Keratinocyte (primary cell): Measurements from ENCODE around the gene PAK2. TPM values are rescaled to one million over a fixed set of nuclear protein-coding genes. Genes with fewer than 3 reads are reported as not detected.

Source experiments
- DNase-seq: peaks from one replicate; pipeline ENCODE4 v3.0.0-alpha.2; 2011; ENCODE audit warnings: low read depth, missing footprints, low spot score
- FAIRE-seq: peaks from 2 replicates; lab custom pipeline; 2011; peaks lifted over from hg19 to GRCh38; lab: Jason Lieb, UNC
- H2AFZ ChIP-seq: 2 replicates; pipeline ENCODE4 v1.6.0; 2012; ENCODE audit warnings: low read length, control low read depth, inconsistent platforms; ENCODE audit not compliant: control insufficient read depth
- H3K27ac ChIP-seq: 2 replicates; pipeline ENCODE4 v1.5.1; 2011; ENCODE audit warnings: low read length; ENCODE audit not compliant: control insufficient read depth, insufficient read depth
- H3K27me3 ChIP-seq: 3 replicates; pipeline ENCODE4 v1.6.0; 2011; ENCODE audit warnings: low read length; ENCODE audit not compliant: control insufficient read depth, insufficient read depth; ENCODE audit errors: extremely low read depth
- H3K36me3 ChIP-seq, 2 experiments: 2 replicates in 1 of 2; 3 replicates in 1 of 2; pipeline ENCODE4 v1.5.1; 2011; ENCODE audit warnings: low read length in 2 of 2, mild to moderate bottlenecking in 1 of 2; ENCODE audit not compliant: control insufficient read depth in 2 of 2, insufficient read depth in 2 of 2; ENCODE audit errors: extremely low read depth in 1 of 2
- H3K4me1 ChIP-seq: 3 replicates; pipeline ENCODE4 v1.5.1; 2011; ENCODE audit warnings: low read length; ENCODE audit not compliant: control insufficient read depth, insufficient read depth; ENCODE audit errors: extremely low read depth
- H3K4me2 ChIP-seq: 3 replicates; pipeline ENCODE4 v1.6.0; 2011; ENCODE audit warnings: low read depth, low read length; ENCODE audit not compliant: control insufficient read depth, insufficient read depth; ENCODE audit errors: extremely low read depth
- H3K4me3 ChIP-seq, 3 experiments: fragments of 200-600 bp in 1 of 3; sonication (generic) in 1 of 3; 2 replicates in 2 of 3; 3 replicates in 1 of 3; pipeline ENCODE4 v1.5.1; 2011 to 2016; ENCODE audit warnings: low read length in 3 of 3, mild to moderate bottlenecking in 3 of 3, control low read depth in 2 of 3, inconsistent platforms in 1 of 3, low read depth in 1 of 3, mixed read lengths in 1 of 3, mixed run types in 1 of 3, moderate library complexity in 1 of 3; ENCODE audit not compliant: control insufficient read depth in 2 of 3, insufficient read depth in 2 of 3; ENCODE audit errors: extremely low read depth in 1 of 3
- H3K79me2 ChIP-seq: 2 replicates; pipeline ENCODE4 v1.6.0; 2012; ENCODE audit warnings: low read length; ENCODE audit not compliant: control insufficient read depth, insufficient read depth
- H3K9ac ChIP-seq: 3 replicates; pipeline ENCODE4 v1.6.0; 2011; ENCODE audit warnings: low read length; ENCODE audit not compliant: control insufficient read depth, insufficient read depth; ENCODE audit errors: extremely low read depth
- H3K9me1 ChIP-seq: 3 replicates; pipeline ENCODE4 v1.6.0; 2011; ENCODE audit warnings: low read length; ENCODE audit not compliant: control insufficient read depth, insufficient read depth; ENCODE audit errors: extremely low read depth
- H3K9me3 ChIP-seq: 2 replicates; pipeline ENCODE4 v1.5.1; 2012; ENCODE audit warnings: low read depth, low read length; ENCODE audit not compliant: control insufficient read depth
- H4K20me1 ChIP-seq: 3 replicates; pipeline ENCODE4 v1.6.0; 2011; ENCODE audit warnings: low read length; ENCODE audit not compliant: control insufficient read depth, insufficient read depth; ENCODE audit errors: extremely low read depth
- CTCF ChIP-seq, 3 experiments: IDR thresholded peaks in 1 of 3; conservative IDR thresholded peaks in 1 of 3; optimal IDR thresholded peaks in 1 of 3; 2 replicates in 2 of 3; 3 replicates in 1 of 3; pipeline versions ENCODE3 to v1.5.1; 2011; ENCODE audit warnings: low read length in 3 of 3, mild to moderate bottlenecking in 3 of 3, moderate library complexity in 2 of 3, control low read depth in 1 of 3, inconsistent platforms in 1 of 3; ENCODE audit not compliant: insufficient read depth in 2 of 3; ENCODE audit errors: extremely low read depth in 1 of 3
- EZH2 ChIP-seq: IDR thresholded peaks from one replicate; pipeline ENCODE4 v1.6.1; 2012; ENCODE audit warnings: inconsistent platforms, mild to moderate bottlenecking, low read length, moderate library complexity
- dilution Hi-C: fragments of 300-500 bp; cut with MboI; formaldehyde crosslinking; loops from one replicate; pipeline ENCODE4 v1.7.0; 2020; ENCODE audit warnings: low sequenced_read_pairs; ENCODE audit not compliant: extremely low pct_ligation_motif_present
- polyA plus RNA-seq, 5 experiments: library from polyadenylated mRNA; depleted of rRNA in 3 of 5; stranded (reverse) in 3 of 5; stranded (forward) in 1 of 5; unstranded in 1 of 5; fragments of >200 nt; gene quantifications; 1 replicate in 1 of 5; 2 replicates in 3 of 5; 3 replicates in 1 of 5; pipeline versions ENCODE4 v1.2.1 to v1.2.3, GENCODE V29; 2011 to 2012; ENCODE audit warnings: missing spikeins in 2 of 5, low read depth in 1 of 5, low replicate concordance in 1 of 5

The PAK2 gene
- polyA plus RNA-seq, 1 donor (not counting 4 experiments of a cell fraction or from before 2014, with no cell fraction given), result 52.3 TPM

- FAIRE-seq, result no peak
- no peak overlapping the region for H3K4me2 ChIP-seq
- no peak overlapping the region for H3K9ac ChIP-seq
- DNase-seq, result no peak
- H4K20me1 ChIP-seq, result no peaks in the 10 kb centered on the region
- no peak overlapping the region for H3K27ac ChIP-seq
- no peaks in the 10 kb centered on the region for H3K9me3 ChIP-seq
- dilution Hi-C loops, result no loop called here
- no peaks in the 10 kb centered on the region for H3K9me1 ChIP-seq
- H3K4me1 ChIP-seq, result no peaks in the 10 kb centered on the region
- no peak for TF ChIP-seq CTCF (optimal IDR thresholded peaks at IDR 0.05 in 1 of 3, IDR thresholded peaks at IDR 0.05 in 1 of 3, conservative IDR thresholded peaks at IDR 0.05 in 1 of 3; ENCODE audit: extremely low read depth in 1 of 3, insufficient read depth in 2 of 3, low read length in 3 of 3)
- no peak for TF ChIP-seq EZH2
- no peaks in the 10 kb centered on the region for H3K36me3 ChIP-seq
- H3K4me3 ChIP-seq, result no peak overlapping the region
- no peak overlapping the region for H2AFZ ChIP-seq
- peaks cover 4% of the 10 kb centered on the region for H3K27me3 ChIP-seq
- H3K79me2 ChIP-seq, result no peaks in the 10 kb centered on the region
Observed at GRCh38 chr3:196691386-196691785, 48.3 kb upstream of the PAK2 start.

GRCh38 chr3:196694202-196694638, 45.4 kb upstream of the PAK2 start:
- no peak overlapping the region for H3K4me3 ChIP-seq
- H3K9me3 ChIP-seq, result no peaks in the 10 kb centered on the region
- dilution Hi-C loops, result no loop called here
- H4K20me1 ChIP-seq, result no peaks in the 10 kb centered on the region
- no peaks in the 10 kb centered on the region for H3K9me1 ChIP-seq
- H3K79me2 ChIP-seq, result no peaks in the 10 kb centered on the region
- H3K27ac ChIP-seq, result no peak overlapping the region
- no peak for TF ChIP-seq CTCF (optimal IDR thresholded peaks at IDR 0.05 in 1 of 3, IDR thresholded peaks at IDR 0.05 in 1 of 3, conservative IDR thresholded peaks at IDR 0.05 in 1 of 3; ENCODE audit: extremely low read depth in 1 of 3, insufficient read depth in 2 of 3, low read length in 3 of 3)
- TF ChIP-seq EZH2, result no peak
- no peaks in the 10 kb centered on the region for H3K36me3 ChIP-seq
- no peak overlapping the region for H3K9ac ChIP-seq
- H2AFZ ChIP-seq, result no peak overlapping the region
- H3K4me2 ChIP-seq, result no peak overlapping the region
- peaks cover 4% of the 10 kb centered on the region for H3K27me3 ChIP-seq
- FAIRE-seq, result no peak
- no peaks in the 10 kb centered on the region for H3K4me1 ChIP-seq
- no peak for DNase-seq
